ENCODE results near the gene DAZAP1.
"Not testable (repeated sequence)": the region's sequence is repeated elsewhere in the genome, so short reads cannot be mapped to it uniquely, and the experiment has no call there.

Gene DAZAP1

DNA sequence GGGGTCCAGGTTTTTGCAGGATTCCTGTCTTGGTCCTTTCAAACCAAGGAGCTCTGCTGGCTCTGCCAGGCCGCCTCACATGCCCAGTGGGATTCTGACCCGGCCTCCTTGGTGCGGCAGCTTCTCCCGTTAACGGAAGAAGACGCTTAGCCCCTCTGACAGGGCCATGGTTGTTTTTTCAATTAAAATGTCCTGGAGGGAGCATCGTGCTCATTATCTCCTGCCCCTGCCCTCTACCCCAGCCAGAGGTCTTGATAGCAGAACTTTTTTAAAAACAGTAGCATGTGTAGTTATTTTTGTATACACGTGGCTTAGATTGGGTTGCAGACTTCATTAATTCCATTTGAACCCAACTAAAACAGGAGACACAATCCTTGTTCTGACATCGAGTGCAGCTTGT is 19.4 kb downstream of the DAZAP1 start:
- DNase-seq, result no peak

DNA sequence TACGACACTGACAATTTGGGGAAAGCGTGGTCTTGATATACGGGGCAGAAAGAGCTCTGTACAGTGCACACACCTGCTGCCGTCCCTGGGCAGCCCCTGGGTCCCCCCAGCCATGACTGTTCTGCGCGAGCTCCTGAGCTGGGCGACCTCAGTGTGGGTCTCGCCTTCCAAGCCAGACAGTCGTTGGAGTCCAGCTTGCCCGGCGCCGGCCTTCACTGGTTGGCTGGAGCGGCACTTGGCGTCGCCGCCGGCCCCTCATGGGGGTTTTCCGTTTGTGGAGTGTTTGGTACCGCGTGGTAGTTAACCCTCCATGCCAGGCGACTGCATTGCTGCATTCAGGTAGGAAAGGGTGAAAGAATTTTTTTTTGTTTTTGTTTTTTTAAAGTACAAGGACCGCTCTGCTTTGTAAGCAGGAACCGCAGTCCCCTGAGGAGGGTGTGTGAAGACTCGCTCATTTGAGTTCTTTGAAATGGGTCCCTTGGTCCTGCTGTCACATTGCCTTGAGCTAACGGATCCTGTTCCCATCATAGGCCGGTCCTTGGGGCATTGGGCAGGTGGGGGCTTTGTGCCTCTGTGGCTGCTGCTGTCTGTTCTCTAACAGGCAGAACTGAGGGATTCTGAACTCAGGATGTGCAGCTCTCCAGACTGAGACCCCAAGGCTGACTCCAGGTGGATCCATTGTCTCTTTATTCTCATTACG is 20.0 kb downstream of the DAZAP1 start:
- DNase-seq, result no peak

GRCh38 chr19:1428738-1429391 is 21.5 kb downstream of the DAZAP1 start:
- DNase-seq, result no peak

DNA sequence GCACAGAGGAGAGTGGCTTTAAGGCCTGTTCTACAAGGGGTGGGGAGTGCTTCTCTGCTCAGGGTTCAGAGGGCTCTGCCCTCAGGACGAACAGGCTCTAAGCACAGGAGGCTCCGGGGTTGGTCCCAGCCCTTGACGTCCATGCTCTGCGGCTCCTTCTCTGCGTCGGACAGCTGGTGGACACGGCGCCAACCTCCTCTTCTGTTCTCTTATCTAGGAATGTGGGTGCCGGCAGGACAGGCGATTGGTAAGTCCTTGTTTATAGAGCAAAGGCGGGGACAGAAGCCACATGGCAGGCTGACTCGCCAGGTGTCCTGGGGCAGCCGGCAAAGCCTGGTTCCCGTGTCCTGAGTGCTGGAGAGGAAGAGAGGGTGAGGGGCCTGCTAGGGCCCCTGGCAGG is 22.4 kb downstream of the DAZAP1 start:
- DNase-seq, result no peak

- no peak for DNase-seq
Observed at GRCh38 chr19:1430246-1430645, 22.9 kb downstream of the DAZAP1 start.

GRCh38 chr19:1431759-1432506 is 24.5 kb downstream of the DAZAP1 start:
- no peak for DNase-seq

GRCh38 chr19:1432507-1432887 is 25.1 kb downstream of the DAZAP1 start:
- no peak for DNase-seq

- DNase-seq, result no peak
Observed at GRCh38 chr19:1433119-1434039, 26.0 kb downstream of the DAZAP1 start.

GRCh38 chr19:1434040-1434366 is 26.6 kb downstream of the DAZAP1 start:
- no peak for DNase-seq

GRCh38 chr19:1434577-1435060 is 27.2 kb downstream of the DAZAP1 start:
- no peak for DNase-seq

- DNase-seq, result no peak
Observed at GRCh38 chr19:1435378-1435989, 28.1 kb downstream of the DAZAP1 start.

- no peak for DNase-seq
Observed at GRCh38 chr19:1437609-1438008, 30.2 kb downstream of the DAZAP1 start.

DNA sequence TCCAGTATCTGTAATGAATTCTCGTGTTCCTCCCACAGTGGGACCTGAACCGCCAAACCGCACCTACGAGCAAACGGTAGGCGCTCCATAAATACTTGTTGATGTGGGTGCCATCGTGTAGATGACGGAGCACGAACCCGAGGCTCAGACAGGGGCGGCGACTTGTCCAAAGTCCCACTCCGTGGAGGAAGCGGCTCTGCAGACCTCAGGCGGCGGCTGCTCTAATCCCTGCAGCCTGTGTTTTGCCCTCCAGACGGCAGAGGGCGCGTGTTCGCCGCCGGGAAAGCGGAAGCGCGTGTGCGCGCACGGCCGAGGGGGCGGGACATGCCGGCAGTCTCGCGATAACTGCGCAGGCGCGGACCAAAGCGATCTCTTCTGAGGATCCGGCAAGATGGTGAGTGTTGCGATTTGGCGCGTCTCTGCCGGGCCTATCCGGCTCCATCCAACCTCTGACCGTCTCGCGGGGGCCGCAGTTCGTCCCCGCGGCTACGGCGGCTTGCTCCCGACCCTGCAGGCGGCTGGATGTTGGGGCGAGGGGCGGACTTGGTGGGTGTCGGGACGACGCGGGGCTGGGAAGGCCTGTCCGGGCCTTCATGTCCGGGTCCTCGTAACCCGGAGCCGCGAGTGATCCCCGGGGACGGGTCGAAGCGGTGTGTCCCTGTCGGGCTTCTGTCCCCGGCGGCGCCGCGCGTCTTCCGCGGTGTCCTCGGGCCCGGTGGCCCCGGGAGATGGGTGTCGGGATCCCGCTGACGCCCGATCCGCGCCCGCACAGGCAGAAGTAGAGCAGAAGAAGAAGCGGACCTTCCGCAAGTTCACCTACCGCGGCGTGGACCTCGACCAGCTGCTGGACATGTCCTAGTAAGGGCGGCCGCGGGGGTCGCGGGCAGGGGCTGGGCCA is 30.9 kb downstream of the DAZAP1 start, which contains the start of gene RPS15:
RPS15 (plus strand) TSS at position 362 of the 898 bp plus-strand sequence; CDS start at position 392, 30 bp downstream.
- DNase-seq, result peak; percentile 88

DNA sequence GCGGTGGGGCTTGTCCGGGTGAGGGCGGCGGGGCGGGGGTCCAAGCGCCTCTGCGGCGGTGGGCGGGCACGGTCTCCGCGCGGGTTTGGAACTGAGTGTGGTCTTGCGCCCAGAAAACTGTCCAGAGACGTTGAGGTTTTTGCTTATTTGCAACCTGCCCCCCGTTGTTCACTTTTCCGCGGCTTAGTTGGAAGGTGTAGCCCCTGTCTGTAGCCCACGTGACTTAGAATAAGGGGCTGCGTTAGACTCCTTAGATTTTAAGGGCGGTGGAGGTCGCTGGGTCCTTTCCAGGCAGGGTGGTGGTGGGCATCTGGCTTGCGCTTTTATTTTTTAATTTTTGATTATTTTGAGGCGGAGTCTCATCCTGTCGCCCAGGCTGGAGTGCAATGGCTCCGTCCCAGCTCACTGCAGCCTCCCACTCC is 31.6 kb downstream of the DAZAP1 start:
- no peak for DNase-seq

DNA sequence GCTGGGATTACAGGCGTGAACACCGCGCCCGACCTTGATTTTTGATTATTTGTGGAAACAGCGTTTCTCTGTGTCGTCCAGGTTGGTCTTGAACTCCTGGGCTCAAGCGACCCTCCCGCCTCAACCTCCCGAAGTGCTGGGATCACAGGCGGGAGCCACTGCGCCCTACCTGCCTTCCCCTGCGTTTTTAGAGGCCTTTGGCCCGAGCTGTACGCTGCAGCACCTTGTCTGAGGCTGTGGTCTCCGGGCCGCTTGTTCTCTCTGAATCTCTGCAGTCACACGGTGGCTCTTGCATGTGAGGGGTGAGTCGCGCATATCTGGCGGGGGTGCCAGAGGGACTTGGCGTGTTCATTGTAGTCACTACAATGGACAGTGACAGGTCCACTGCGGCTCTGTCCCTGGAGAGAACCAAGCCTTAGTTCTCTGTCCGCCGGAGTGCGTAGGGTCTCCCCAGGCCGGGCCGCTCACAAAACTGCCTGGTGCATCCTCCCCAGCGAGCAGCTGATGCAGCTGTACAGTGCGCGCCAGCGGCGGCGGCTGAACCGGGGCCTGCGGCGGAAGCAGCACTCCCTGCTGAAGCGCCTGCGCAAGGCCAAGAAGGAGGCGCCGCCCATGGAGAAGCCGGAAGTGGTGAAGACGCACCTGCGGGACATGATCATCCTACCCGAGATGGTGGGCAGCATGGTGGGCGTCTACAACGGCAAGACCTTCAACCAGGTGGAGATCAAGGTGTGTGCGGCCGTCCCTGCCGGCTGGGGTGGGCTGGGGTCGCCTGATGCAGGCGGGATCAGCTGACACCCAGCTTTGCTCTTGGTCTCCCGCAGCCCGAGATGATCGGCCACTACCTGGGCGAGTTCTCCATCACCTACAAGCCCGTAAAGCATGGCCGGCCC is 32.4 kb downstream of the DAZAP1 start:
- not testable (repeated sequence) for DNase-seq

DNA sequence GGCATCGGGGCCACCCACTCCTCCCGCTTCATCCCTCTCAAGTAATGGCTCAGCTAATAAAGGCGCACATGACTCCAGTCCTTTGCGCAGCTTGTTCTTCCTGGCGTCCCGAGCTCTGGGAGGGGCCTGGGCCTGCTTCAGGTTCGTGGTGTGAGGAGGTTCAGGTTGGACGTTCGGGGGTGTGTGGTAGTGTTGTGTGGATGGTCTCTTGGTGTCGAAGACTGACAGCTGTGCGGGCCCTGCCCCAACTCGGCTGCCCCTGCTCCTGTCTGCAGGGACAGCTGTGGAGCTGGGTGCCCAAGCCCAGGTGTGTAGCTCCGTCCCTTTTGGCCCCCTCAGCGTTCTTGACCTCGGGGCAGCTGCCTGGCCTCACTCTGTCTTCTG is 33.0 kb downstream of the DAZAP1 start:
- DNase-seq, result no peak

GRCh38 chr19:1441022-1441426 is 33.6 kb downstream of the DAZAP1 start:
- DNase-seq, result no peak

DNA sequence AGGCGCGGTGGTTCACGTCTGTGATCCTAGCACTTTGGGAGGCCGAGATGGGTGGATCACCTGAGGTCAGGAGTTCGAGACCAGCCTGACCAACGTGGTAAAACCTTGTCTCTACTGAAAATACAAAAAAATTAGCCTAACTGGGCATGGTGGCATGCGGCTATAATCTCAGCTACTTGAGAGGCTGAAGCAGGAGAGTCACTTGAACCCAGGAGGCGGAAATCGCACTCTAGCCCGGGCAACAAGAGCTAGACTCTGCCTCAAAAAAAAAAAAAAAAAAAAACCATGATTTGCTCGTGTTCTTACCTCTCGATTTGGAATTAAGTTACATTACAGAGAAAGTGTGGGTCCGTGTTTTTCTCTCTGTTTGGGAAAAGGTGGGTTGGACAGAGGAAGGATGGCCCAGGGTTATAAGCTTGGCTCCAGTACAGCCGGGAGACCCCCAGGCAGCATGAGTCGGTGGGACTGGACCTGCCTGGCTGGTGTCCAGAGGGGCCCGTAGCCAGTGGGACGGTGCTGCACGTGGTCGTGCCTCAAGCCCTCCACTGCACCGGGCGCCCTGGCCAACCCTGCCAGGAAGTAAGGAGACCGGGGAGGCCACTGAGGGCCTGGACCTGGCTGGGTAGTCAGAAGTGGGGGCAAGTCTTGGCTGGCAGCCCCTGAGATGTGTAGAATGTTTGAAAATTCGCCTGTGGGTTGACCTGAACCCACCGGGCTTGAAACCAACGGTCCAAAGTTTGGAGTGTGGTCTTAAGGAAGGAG is 34.5 kb downstream of the DAZAP1 start:
- DNase-seq, result no peak

DNA sequence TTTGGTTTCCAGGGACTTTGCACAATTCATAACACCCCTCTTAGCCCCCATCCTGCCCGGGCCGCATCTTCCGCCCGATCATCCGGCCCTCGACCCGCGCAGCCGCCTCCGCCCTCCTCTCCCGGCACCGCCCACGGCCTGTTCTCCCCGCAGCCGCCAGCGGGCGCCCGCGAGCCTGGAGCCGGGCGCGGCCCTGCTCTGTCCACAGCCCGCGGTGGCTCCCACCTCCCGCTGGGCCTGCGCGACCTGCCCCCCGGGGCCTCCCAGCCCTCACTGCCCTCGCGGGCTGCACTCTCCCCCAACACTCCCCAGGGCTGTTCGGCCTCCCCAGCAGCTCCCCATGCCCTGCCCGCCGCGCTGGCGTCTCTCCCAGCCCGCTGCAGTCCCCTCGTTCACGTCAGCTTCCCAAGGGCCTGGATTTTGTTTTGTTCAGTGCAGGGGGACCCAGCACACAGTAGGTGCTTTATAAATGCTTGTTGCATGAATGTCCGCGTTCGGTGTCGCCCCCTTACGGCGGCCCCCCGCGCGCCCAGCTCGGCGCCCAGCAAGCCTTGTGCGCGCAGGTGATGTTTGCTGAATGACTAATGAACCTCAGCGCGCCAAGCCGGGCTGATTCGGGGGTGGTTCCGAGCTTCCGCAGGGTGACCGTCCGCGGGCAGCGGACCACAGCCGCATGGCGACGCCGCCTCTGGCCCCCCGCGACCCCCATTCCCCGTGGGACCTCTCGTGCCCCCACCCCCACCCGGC is 38.0 kb downstream of the DAZAP1 start:
- peak; percentile 17 for DNase-seq

Data from NCI-H1092 (cell line).